Pancreas (tissue), 10 donors: ENCODE measurements around the gene RPTOR. TPM values are rescaled to one million over a fixed set of nuclear protein-coding genes. Genes with fewer than 3 reads are reported as not detected.

Experiments used
- ATAC-seq, 4 donors: fragments of 200-7000 bp; cut with Tn5 transposase; one replicate each; pipeline versions ENCODE4 v1.8.0 to v1.9.1; 2020; ENCODE audit warnings: mild to moderate bottlenecking in 4 of 4, moderate library complexity in 4 of 4
- DNase-seq, 6 donors: peaks; one replicate each; pipeline ENCODE4 v3.0.0-alpha.2; 2020
- FAIRE-seq: peaks from 2 replicates; lab custom pipeline; 2012; peaks lifted over from hg19 to GRCh38; lab: Jason Lieb, UNC
- H3K27ac ChIP-seq, 4 donors: fragments of 200-600 bp; sonication (generic); 1 replicate in 3 of 4; 2 replicates in 1 of 4; pipeline versions ENCODE4 v1.5.0 to v1.8.0; 2020
- H3K27me3 ChIP-seq, 4 donors: fragments of 200-600 bp; one replicate each; pipeline ENCODE4 v1.8.0; 2021
- H3K36me3 ChIP-seq, 3 donors: fragments of 200-600 bp; sonication (generic) in 1 of 3; one replicate each; pipeline versions ENCODE4 v1.5.0 to v1.8.0; 2020 to 2021
- H3K4me1 ChIP-seq, 3 donors: fragments of 200-600 bp; one replicate each; pipeline ENCODE4 v1.8.0; 2021
- H3K4me3 ChIP-seq, 4 donors: fragments of 200-600 bp; sonication (generic) in 2 of 4; one replicate each; pipeline versions ENCODE4 v1.5.0 to v1.8.0; 2020 to 2021
- H3K9me3 ChIP-seq, 4 donors: fragments of 200-600 bp; one replicate each; pipeline ENCODE4 v1.8.0; 2021
- CTCF ChIP-seq, 4 donors: fragments of 200-600 bp; sonication (generic) in 3 of 4; IDR thresholded peaks; one replicate each; pipeline versions ENCODE4 v1.5.0 to v1.8.0; 2021; ENCODE audit warnings: antibody characterized with exemption in 4 of 4
- WGBS, 2 donors: extraction: QIAGEN DNeasy Blood & Tissue Kit; methylation state at CpG; one replicate each; pipeline ENCODE4 v1.1.7; 2013; 5-methylcytosine and 5-hydroxymethylcytosine counted together
- intact Hi-C, 3 donors: fragments of 100-400 bp; cut with DNase I; formaldehyde crosslinking; loops; one replicate each; pipeline versions ENCODE4 v1.11.1 to v1.14.2; 2022
- polyA plus RNA-seq, 2 donors: library from polyadenylated mRNA; stranded (reverse); fragments of 200-250 nt; gene quantifications; one replicate each; pipeline ENCODE4 v1.2.3, GENCODE V29; 2013
- total RNA-seq, 6 donors: library from RNA; stranded (reverse); fragmentation: NEBNext Ultra II Directional in 4 of 6; extraction: Animal tissue kit (Norgen Biotek cat#: 25700) in 4 of 6; gene quantifications; one replicate each; pipeline versions ENCODE4 v1.2.1 to v1.2.4, GENCODE V29; 2021 to 2023
- donor health status: healthy with polysubstance abuse.
- donor health status: DM: no; HTN: no; CAD: no; lungs with moderate emphysema.
- donor health status: DM: no; HTN: no; CAD: no.
- donor health status: control.
- donor health status: control.
- donor health status: Bipolar disorder and iron deficiency.
- donor health status: DM: yes; HTN: yes; CAD: no.
- donor health status: DM: no; HTN: no; CAD: no.
- donor health status: DM: no; HTN: no; CAD: no.
- donor health status: DM: yes; HTN: yes; CAD: no.

The RPTOR gene
- total and polyA plus RNA-seq, 8 donors, result 5.0 to 18.9 (median 13.2) TPM

- ATAC-seq, result no peak
Measured at GRCh38 chr17:80979547-80980378, 435.1 kb downstream of the RPTOR start.

GRCh38 chr17:80980397-80981061 lies 435.9 kb downstream of the RPTOR start:
- 56 to 64% methylated on average over 7 of the region's 7 CpGs for WGBS, 2 donors
- ATAC-seq, result no peak
- H3K4me1 ChIP-seq, result peaks cover 0 to 7% (median 0%) of the 10 kb centered on the region in 3 donors

More at GRCh38 chr17:80979547-80980378, 435.1 kb downstream of the RPTOR start:
- H3K27ac ChIP-seq, result no peak overlapping the region
- no peak for TF ChIP-seq CTCF (IDR thresholded peaks at IDR 0.05)
- intact Hi-C loops, result loop anchor here in 2 of 3 donors (5.0 to 10.0 kb wide), 2 partner anchors 115 to 552 kb away; no protein-coding TSS in a partner anchor
- H3K27me3 ChIP-seq, result no peaks in the 10 kb centered on the region
- H3K9me3 ChIP-seq, result no peaks in the 10 kb centered on the region
- peaks cover 0 to 7% (median 0%) of the 10 kb centered on the region in 3 donors for H3K4me1 ChIP-seq
- FAIRE-seq, result no peak
- no peaks in the 10 kb centered on the region for H3K36me3 ChIP-seq
- DNase-seq, result peak in 1 of 6 donors; percentile 69
- 66 to 76% methylated on average over 24 to 26 of the region's 26 CpGs for WGBS, 2 donors
- H3K4me3 ChIP-seq, result no peak overlapping the region

GRCh38 chr17:80981062-80981902 lies 436.6 kb downstream of the RPTOR start:
- Histone ChIP-seq H3K27me3 (no peaks in the 10 kb centered on the region), H3K36me3 (no peaks in the 10 kb centered on the region), H3K9me3 (no peaks in the 10 kb centered on the region), H3K4me3 (no peak overlapping the region), H3K27ac (no peak overlapping the region), H3K4me1 (peaks cover 0 to 7% (median 0%) of the 10 kb centered on the region in 3 donors)
- ATAC-seq (peak in 3 of 4 donors; percentile 35 to 63 (median 60)), DNase-seq (peak in 2 of 6 donors; percentile 42 to 77), FAIRE-seq (no peak)
- intact Hi-C loops, result loop anchor here in 1 of 3 donors (5.0 kb wide), 1 partner anchor 554 kb away; no protein-coding TSS in a partner anchor
- WGBS, 2 donors, result 5 to 21% methylated on average over 17 to 65 of the region's 65 CpGs
- peak; percentile 52 to 74 (median 61) for TF ChIP-seq CTCF (IDR thresholded peaks at IDR 0.05)

More at GRCh38 chr17:80980397-80981061, 435.9 kb downstream of the RPTOR start:
- Histone ChIP-seq H3K4me3 (no peak overlapping the region), H3K27me3 (no peaks in the 10 kb centered on the region), H3K27ac (no peak overlapping the region), H3K9me3 (no peaks in the 10 kb centered on the region), H3K36me3 (no peaks in the 10 kb centered on the region)
- DNase-seq (no peak), FAIRE-seq (no peak)
- intact Hi-C loops, result loop anchor here in 1 of 3 donors (5.0 kb wide), 1 partner anchor 553 kb away; no protein-coding TSS in a partner anchor
- no peak for TF ChIP-seq CTCF (IDR thresholded peaks at IDR 0.05)

DNA sequence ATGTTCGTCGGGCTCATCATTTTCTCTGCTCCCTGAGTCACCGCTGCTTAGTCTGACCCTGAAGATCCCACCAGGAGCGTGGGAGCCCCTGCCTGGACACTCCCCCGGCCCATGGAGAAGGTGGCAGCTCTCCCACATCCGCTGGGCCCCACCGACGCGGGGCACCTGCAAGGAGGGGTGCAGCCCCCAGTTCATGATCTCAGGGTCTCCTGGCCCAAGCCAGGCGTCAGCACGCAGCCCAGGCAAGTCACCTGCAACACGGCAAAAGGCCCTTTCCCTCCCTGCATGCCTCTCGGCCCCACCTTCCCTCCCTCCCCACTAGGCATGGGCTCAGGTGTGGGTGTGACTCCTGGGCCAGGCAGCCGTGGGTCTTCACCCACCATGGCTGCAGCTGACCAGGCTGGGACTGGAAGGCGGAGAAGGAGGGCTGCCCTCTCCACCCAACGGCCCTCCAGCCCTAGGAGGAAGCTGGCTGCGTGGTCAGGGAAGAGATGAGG lies 437.3 kb downstream of the RPTOR start:
- no peak for TF ChIP-seq CTCF (IDR thresholded peaks at IDR 0.05)
- no peaks in the 10 kb centered on the region for H3K9me3 ChIP-seq
- H3K27ac ChIP-seq, result no peak overlapping the region
- no peak for ATAC-seq
- intact Hi-C loops, result loop anchor here in 2 of 3 donors (2.0 to 5.0 kb wide), 2 partner anchors 553 to 555 kb away; no protein-coding TSS in a partner anchor
- H3K36me3 ChIP-seq, result no peaks in the 10 kb centered on the region
- FAIRE-seq, result no peak
- H3K27me3 ChIP-seq, result no peaks in the 10 kb centered on the region
- H3K4me3 ChIP-seq, result no peak overlapping the region
- whole genome bisulfite sequencing, 2 donors, result 54 to 55% methylated on average over 17 of the region's 17 CpGs
- no peak for DNase-seq
- peaks cover 0 to 7% (median 0%) of the 10 kb centered on the region in 3 donors for H3K4me1 ChIP-seq
